HG02938 (cell line): ENCODE measurements around the gene ALDH3B2.

Experiments
- ATAC-seq: cut with Tn5 transposase; IDR thresholded peaks from one replicate; pipeline ENCODE4 v1.9.1; 2021; ENCODE audit warnings: mild to moderate bottlenecking, moderate library complexity; ENCODE audit not compliant: unreplicated experiment

ALDH3B2 gene

DNA sequence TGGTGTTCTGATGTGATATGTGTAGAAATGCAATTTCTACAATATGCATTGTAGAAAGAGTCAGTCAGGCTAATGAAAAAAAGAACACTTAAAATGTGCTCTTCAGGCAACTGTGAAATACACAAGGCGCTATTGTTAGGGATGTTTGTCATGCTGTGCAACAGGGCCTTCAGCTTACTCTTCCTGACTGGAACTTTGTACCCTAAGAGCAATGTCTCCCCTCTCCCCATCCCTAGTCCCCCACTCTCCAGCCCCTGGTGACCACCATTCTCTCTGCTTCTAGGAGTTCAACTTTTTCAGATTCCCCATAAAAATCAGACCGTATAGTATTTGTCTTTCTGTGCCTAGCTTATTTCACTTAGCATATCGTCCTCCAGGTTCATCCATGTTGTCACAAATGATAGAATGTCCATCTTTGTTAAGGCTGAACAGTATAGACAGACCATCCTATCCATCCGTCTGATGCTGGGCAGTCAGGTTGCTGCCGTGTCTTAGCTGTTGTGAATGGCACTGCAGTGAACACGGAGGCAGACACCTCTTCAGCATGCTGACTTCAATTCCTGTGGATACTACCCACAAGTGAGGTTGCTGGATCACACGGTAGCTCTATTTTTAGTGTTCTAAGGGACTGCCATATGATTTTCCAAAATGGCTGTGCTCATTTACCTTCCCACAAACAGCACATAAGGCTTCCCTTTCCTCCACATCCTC, 57.0 kb downstream of the ALDH3B2 start:
- no peak for ATAC-seq

DNA sequence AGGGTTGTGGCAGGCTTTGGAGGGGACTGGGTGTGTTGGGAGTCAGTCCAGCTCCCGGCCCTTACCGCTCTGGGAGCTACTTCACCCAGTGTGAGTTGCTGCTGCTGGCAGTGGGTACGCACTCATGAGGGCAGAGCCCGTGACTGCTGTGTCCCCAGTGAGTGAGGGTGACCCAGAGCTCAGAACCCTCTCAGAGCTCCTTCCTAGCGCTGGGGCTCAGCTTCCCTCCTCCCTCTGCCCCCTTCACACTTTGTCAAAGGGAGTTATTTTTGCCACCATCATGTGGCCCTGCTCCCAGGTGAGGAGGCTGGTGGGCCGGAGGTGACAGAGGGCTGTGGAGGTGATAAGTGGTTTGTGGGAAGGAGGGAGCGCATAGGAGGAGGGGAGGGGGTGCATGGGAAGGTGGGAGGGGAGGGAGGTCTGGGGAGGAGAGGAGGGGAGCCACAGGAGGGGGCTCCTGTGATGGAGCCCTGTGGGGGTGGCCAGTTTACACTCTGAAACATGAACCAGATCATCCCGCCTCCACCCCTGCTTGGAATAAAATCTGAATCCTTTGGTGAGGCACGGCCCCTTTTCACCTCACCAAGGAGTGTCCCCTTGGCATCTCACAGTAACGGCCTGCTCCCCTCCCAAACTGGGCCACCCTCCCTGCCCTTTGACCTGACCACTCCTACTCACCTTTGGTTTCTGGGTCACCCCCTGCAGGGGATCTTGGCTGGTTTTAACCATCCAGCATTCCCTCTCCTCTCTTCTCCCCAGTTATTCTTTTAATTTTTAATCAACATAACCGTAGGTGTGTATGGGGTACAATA, 57.8 kb downstream of the ALDH3B2 start:
- no peak for ATAC-seq

DNA sequence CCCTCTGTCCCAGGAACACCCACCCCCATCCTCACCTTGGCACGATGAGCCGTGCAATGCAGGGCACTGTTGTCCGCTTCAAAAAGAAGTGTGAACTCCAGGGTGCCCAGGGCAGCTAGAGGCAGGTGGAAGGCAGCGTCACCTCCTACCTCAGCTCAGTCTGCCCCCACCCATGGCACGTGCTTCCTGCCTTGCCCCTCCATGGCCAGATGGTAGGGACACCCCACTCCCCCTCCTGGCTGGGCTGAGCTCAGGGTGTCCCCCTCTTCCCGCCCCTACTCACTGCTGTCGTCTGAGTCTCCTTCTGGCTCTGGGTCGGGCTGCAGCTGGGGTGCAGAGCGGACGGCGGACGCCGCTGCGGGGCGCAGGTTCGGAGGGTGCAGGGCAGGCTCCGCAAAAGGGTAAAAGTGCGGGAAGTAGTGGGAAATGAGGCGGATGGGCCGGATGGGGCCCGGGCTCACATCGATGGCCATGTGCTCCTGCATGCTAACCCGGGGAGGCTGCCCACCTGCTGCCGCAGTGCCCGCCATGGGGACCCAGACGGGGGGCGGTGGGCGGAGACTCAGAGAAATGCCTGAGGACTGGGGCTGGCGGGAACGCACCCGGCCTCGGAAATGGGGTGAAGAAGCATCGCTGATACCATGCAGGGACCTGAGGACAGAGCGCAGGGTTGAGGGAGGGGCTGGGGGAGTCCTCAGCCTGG, 58.5 kb downstream of the ALDH3B2 start:
- no peak for ATAC-seq

DNA sequence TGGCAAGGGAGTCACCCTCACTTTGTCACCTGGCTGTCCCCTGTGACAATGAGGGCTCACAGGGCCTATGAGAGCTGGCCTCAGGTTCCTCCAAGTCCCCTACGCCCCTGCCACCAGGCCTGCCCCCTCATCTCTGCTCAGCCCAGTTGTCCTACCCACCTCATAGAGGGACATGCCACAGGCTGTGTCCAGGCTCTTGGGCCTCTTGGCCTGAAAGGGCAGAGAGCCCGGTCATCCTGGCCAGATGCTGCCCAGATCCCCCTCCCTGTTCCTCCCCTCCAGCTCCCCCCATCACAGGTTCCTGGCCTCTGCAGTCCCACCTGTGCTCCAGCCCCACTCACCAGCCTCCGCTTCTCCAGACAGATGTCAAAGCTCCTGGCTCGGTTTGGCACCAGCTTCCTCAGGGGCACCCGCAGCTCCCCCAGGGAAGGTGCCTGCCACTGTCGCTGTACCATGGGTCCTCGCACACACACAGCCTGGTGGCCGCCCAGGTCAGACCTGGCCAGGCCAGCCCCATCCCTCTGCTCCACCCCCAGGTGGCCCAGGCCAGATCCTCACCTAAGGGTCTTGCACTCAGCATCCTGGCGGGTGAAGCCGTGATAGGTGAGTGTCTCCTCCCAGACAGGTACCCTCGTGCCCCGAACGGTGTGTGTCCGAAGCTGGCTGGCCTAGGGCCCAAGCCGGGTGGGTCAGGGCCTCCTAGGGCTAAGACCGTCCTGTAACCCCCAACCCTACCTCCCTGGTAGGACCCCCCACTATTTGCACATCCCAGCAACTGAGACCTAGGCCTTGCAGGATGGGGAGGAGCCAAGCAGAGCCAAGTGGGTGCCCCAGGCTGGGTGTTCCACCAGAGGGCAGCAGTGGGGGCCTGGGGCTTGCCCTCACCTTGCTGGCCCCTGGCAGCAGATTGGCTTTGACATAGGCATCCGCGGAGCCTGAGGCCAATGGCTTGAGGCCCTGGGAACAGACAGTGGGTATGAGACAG, 59.4 kb downstream of the ALDH3B2 start:
- no peak for ATAC-seq

- peak; percentile 81 for ATAC-seq
These were observed 60.3 kb downstream of the ALDH3B2 start for GRCh38 chr11:67613960-67614715.

GRCh38 chr11:67613313-67613959, 61.0 kb downstream of the ALDH3B2 start:
- ATAC-seq, result no peak

DNA sequence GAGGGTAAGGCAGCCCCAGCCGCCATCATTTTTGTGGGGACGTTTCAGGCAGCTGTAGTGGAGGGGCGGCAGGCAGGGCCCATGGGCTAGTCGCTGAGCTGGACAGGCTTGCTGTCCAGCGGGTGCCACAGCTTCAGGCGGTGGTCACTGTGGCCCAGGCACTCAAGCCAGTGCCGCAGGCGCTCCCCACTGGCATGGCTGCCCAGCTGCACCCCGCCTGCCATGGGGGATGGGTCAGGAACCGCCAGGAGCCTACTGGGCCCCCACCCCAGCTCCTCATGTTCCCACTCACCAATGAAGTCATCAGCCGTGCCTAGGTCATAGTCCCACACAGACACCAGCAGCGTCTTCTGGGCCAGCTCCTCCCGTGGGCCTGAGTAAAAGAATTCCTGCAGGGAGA, 61.7 kb downstream of the ALDH3B2 start:
- ATAC-seq, result no peak
